Inferior parietal cortex (tissue), 1 donor: ENCODE results near the gene SPIRE2.
"Not testable (repeated sequence)": the region's sequence is repeated elsewhere in the genome, so short reads cannot be mapped to it uniquely, and the experiment has no call there.

Experiments used
- DNase-seq: peaks from one replicate; pipeline ENCODE4 v3.0.0-alpha.2; 2016; ENCODE audit errors: extremely low spot score

SPIRE2 gene, protein sequence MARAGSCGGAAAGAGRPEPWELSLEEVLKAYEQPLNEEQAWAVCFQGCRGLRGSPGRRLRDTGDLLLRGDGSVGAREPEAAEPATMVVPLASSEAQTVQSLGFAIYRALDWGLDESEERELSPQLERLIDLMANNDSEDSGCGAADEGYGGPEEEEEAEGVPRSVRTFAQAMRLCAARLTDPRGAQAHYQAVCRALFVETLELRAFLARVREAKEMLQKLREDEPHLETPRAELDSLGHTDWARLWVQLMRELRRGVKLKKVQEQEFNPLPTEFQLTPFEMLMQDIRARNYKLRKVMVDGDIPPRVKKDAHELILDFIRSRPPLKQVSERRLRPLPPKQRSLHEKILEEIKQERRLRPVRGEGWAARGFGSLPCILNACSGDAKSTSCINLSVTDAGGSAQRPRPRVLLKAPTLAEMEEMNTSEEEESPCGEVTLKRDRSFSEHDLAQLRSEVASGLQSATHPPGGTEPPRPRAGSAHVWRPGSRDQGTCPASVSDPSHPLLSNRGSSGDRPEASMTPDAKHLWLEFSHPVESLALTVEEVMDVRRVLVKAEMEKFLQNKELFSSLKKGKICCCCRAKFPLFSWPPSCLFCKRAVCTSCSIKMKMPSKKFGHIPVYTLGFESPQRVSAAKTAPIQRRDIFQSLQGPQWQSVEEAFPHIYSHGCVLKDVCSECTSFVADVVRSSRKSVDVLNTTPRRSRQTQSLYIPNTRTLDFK

DNA sequence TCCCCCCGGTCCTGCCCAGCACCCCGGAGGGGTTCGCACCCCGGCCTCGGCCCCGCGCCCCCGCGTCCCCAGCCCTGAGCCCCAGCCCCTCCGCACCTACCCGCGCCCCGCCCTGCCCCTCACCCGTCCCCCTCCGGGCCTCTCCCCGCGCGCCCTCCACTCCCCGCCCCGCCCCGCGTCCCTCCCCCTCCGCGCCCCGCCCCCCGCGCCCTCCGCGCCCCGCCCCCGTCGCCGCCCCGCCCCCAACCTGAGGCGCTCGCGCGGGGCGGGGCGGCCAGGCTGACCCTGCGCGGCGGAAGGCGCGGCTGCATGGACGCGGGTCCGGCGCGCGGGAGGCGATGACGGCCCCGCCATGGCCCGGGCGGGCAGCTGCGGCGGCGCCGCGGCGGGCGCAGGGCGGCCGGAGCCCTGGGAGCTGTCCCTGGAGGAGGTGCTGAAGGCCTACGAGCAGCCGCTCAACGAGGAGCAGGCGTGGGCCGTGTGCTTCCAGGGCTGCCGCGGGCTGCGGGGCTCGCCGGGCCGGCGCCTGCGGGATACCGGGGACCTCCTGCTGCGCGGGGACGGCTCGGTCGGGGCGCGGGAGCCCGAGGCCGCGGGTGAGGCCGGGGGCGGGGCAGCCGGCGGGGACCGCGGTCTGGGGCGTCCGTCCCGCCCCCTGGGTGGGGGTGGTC lies at the start of gene SPIRE2:
Gene SPIRE2 (plus strand): TSS at position 277 of the 671 bp plus-strand sequence. CDS start 76 bp downstream, at position 353.
- DNase-seq = peak; percentile 32

DNA sequence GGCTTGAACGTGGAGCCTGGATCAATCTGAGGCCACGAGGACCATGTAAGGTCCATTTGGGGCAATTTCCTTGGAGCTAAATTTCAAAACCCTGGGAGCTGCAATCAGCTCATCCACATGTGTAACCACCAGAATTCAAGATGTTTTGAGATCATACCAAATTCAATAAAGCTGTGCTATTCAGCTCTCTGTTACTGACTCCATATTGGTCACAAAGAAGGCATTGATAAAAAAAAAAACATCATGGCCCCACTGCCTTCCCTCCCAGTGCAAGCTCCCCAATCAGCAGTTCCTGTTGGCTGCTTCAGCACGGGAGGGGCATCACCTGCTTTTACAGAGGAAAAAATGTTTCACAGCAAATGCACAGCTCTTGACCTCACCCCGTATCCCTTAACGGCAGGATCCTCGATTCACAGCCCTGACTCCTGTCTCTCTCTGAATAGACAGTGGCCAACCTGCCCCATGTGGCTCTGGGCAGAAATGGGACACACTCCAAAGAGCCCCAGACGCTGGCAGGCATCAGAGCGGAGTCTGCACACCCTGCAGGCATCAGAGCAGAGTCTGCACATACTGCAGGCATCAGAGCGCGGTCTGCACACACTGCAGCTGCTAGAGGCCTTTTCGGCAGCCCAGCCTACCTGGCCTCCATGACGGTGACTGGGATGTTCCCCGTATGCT lies 48.9 kb upstream of the SPIRE2 start:
- DNase-seq = no peak

DNA sequence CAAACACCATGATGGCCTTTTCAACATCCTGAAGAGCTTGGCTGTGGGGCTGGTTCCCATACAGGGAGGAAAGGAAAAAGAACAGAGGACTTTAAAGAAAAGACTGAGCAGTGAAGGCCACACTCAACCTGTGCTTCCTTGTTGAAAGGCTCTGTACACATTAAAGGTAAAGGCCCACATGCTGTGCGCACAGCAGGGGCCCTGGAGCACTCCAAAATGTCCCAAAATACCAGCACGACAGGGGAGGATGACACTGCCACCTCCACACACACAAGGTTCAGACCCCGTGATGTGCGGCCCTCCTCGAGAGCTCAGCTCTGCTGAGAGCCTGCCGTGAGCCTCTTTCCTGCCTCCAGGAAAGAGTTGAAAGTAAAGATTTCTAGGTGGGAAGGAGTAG lies 48.4 kb upstream of the SPIRE2 start:
- DNase-seq = no peak

DNA sequence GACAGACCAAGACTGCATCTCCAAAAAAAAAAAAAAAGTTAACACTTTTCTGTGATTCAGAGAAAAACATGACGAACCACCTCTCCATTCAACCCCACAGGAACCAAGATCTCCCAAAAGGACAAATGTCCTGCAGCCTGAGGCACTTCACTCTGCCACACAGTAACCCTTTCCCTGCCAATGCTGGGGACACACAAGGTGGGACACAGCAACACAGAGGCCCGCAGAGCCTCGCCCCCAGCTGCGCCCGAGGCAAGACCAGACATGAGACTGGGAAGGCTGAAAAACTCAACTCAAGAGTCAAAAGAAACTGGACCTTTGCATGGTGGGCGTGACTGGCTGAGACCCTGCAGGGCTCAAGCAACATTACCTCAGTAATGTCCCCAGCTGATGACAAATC lies 45.8 kb upstream of the SPIRE2 start:
- DNase-seq = no peak

DNA sequence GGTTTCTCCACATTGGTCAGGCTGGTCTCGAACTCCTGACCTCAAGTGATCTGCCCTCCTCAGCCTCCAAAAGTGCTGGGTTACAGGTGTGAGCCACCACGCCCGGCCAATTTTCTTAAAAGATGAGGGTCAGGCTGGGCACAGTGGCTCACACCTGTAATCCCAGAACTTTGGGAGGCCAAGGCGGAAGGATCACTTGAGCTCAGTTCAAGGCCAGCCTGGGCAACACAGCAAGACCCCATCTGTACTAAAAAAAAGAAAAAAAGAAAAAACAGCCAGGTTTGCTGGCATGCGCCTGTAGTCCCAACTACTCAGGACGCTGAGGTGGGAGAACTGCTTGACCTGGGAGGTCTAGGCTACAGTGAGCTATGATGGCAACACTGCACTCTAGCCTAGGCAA lies 44.3 kb upstream of the SPIRE2 start:
- DNase-seq = not testable (repeated sequence)

DNA sequence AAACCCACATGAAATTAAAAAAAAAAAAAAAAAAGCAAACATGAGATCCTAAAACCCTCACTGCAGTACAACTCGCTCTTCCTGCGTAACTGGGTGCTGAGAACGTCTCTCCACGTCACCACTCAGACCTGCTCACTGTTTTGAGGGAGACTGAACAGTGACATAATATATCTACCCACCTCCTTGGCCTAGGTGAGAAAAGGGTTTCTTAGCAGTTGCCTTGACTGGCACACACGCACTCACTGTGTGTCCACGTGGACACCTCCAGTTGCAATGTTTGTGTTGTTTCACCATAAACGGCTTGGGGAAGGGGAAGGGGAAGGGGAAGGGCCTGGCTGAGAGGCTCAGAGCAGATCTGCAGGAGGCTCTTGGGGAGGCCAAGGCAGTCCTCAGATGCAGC lies 43.9 kb upstream of the SPIRE2 start:
- no peak for DNase-seq

DNA sequence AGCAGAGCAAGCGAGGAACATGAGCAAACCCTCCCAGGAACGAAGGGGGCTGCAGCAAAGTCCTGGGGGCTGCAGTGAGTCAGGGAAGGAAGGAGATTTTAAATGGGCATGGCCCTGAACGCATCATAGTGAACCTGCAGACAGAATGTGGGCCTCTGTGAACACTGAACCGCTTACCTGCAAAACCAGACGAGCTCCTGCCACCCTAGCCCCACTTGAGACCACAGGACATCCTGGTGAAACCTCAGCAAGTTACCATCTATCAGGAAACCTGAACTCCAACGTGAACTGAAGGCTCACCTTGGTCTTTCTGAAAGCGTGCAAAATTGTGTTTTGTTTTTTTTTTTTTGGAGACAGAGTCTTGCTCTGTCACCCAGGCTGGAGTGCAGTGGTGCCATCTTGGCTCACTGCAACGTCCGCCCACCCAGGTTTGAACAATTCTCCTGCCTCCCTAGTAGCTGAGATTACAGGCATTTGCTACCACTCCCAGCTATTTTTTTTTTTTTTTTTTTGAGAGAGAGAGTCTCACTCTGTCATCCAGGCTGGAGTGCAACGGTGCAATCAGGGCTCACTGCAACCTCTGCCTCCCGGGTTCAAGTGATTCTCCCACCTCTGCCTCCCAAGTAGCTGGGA lies 42.6 kb upstream of the SPIRE2 start:
- DNase-seq = no peak

DNA sequence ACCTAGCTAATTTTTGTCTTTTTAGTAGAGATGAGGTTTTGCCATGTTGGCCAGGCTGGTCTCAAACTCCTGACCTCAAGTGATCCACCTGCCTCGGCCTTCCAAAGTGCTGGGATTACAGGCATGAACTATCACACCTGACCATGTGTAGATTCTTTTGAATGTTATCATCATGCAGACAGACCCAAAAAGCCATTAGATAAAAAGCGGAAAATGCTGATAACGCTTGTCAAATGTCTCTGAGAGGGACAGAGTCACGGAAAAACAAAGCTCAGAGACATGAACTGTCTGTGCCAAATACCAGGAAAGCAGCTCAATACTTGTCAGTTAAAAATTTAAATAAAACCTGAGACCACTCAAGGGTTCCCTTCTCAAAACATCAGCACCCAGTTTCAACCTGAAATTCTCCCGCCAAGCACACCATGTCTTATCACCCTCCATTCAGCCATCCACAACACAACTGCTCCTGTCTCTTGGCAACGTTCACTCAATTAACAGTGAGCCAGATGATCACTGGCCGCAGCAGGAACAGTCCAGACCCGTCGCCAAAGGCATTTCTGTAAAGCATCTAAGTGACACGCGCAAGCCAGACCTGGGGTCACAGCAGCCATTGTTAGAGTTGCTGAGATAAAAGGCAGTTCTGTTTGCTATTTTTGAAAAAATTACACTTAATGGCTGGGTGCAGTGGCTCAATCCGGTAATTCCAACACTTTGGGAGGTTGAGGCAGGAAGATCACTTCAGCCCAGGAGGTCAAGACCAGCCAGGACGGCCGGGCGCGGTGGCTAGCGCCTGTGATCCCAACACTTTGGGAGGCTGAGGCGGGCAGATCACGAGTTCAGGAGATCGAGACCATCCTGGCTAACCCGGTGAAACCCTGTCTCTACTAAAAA lies 41.6 kb upstream of the SPIRE2 start:
- DNase-seq = no peak

DNA sequence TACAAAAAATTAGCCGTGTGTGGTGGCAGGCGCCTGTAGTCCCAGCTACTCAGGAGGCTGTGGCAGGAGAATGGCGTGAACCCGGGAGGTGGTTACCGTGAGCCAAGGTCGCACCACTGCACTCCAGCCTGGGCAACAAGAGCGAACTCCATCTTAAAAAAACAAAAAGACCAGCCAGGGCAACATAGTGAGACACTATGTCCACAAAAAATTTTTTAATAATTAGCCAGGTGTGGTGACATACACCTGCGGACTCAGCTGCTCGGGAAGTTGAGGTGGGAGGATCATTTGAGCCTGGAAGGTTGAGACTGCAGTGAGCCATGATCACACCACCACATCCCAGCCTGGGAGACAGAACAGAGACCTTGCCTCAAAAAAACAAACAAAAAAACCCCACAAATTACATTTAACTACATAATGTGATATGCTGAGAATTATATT lies 40.9 kb upstream of the SPIRE2 start:
- DNase-seq = no peak

DNA sequence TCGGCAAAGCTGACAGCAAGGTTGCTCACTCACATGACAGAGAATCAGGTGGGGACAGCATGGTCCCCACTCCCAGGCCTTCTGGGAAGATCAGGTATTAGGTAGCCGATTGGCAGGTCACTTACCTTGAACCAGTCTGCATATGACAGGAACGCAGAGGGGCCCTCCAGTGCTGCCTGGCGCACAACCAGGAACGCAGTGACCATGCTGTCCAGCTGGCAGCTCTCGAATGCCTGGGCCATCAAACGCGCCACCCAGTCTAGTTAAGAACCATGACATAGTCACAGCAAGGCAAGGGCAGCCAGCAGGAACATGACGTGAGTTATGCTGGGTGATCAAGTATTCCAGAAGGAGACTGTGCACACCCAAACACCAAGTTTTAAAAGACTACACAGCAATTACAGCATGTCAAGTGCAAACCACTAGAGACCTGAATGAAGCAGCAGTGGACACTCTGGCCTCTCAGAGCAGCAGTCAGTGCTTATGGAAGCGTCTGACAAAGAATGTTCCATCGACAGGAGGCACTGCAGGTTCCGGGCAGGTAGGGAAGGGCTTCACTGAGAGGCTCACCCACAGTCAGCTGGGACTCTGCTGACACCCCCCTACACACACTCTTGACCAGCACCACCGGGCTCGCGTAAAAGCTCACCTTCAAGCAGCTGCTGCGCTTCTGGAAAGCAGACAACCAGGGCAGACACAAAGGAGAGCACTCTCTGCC lies 36.8 kb upstream of the SPIRE2 start:
- DNase-seq = no peak

DNA sequence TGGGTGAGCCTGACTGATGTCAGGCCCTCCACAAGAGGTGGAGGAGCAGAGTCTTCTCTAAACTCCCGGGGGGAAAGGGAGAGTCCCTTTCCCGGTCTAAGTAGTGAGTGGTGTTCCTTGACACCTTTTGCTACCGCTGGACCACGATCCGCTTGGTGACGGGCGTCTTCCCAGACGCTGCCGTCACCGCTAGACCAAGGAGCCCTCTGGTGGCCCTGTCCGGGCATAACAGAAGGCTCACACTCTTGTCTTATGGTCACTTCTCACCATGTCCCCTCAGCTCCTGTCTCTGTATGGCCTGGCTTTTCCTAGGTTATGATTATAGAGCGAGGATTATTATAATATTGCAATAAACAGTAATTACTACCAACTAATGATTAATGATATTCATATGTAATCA lies 35.2 kb upstream of the SPIRE2 start:
- DNase-seq = peak; percentile 53

DNA sequence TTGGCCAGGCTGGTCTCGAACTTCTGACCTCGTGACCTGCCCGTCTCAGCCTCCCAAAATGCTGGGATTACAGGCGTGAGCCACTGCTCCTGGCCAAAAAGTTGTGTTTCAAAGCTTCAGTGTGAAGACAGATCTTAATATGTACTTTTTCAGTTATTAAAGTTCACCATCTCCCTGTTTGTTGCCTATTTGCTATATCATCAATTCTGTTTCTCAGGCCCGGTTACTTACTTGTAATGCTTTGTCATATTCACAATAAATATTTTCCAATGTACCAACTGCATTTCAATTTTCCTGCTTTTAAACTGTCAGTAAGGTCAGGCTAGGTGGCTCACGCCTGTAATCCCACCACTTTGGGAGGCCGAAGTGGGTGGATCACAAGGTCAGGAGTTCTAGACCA lies 34.3 kb upstream of the SPIRE2 start:
- DNase-seq = no peak

DNA sequence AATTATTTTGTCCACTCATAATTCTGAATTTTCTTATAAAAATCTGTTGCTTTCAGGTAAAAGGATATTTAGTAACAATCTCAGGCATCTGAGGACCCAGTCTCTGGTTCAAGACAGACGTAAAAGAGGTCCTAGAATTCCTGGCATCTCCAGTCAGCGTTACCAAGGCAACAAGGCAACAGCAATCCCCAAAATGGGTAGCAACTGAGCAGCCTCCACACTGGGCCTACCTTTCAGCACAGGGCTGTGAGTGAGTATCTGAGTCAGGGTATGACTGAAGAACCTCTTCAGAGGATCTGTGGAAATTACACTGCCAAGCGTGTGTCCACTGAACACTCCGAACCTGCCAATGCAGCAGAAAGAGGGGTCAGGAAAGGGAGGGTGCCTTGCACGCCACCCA lies 32.6 kb upstream of the SPIRE2 start:
- DNase-seq = no peak

DNA sequence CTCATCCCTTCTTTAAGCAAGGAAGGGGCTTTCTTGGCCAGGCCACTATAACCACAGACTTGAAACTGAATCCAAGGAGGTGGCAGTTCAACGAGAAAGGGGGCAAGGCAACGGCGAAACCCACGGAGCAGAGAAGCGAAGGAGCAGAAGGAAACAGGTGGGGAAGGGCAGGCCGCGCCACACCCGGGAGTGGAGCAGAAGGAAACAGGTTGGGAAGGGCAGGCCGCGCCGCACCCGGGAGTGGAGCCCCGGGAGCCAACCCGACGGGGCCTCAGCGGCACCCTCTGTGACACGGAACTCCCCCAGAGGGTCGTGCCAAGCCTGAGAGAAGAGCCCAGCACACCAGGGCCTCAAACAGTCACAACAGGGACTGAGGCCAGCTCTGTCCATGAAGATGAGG lies 32.2 kb upstream of the SPIRE2 start:
- DNase-seq = no peak

DNA sequence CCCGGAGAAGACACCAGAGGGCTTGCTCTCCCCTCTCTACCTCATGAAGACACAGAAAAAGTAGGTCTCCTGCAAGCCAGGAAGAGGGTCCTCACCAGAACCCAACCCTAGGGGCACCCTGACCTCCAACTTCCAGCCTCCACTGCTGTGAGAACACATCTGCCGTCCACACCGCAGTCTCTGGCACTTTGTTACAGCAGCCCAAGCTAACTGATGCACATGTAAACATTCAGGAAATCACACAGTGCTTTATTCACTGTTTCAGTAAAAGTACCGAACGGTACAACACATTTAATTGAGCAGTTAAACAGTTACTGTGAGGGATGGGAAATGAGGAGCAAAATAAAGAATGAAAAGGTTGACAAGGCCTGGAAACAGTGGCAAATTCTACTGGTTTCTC lies 30.1 kb upstream of the SPIRE2 start:
- no peak for DNase-seq

DNA sequence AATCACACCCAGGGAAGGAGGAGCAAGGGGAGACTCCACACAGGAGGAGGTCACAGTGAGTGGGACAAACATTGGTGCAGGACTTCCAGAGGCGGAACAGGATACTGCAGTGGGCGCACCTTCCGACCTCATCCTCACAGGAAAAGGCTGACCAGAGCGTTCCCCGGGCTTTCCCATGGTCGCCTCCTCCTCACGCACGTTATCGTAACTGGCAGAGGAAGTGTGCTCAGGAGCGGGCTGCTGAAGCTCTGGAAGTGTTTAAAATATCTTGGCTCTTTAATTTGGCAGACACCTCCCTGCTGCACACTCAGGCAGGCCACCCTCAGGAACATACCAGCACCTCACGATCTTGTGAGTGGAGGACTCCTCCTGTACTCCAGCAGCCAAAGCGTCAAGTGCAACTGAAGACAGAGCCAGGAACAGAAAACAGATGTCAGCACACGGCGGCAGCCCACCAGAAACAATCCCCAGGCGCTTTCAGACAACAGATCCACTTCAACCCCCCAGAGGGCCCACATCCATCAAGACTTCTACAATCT lies 29.4 kb upstream of the SPIRE2 start:
- no peak for DNase-seq

DNA sequence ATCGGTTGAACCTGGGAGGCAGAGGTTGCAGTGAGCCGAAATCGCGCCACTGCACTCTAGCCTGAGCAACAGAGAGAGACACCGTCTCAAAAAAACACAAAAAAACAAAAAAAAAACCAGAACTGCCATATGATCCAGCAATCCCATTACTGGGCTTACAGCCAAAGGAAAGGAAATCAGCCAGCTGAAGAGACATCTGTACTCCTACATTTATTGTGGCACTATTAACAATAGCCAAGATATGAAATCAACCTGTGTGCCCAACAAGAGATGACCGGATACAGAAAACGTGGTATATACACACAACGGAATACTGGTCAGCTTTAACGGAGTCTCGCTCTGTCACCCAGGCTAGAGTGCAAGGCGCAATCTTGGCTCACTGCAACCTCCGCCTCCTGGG lies 26.5 kb upstream of the SPIRE2 start:
- DNase-seq = no peak

DNA sequence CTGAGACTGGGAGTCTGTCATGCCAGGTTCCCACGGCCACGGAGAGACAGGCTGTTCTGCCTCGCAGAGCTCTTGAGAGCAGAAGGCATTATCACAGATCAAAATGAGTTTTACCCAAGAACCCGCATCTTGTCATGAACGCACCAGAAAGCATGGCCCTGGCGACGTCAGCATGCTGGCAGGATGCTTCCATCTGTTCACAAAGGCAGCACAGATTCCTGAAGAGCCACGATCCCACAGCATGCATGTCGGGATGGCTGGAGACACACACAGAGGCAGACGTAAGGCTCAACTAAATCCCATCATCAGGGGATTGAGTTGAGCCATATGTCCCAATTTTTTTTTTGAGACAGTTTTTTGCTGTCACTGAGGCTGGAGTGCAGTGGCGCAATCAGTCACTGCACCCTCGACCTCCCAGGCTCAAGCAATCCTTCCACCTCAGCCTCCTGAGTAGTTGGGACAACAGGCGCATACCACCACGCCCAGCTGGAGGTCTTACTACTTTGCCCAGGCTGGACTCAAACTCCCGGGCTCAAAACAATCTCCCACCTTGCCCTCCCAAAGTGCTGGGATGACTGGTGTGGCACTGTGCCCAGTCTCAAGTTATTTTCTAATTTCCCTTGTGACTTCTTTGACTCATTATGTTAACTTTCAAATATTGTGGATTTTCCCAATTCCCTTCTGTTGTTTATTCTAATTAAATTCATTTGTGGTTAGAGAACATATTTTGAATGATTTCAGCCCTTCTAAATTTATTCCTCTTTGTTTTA lies 23.0 kb upstream of the SPIRE2 start:
- DNase-seq = no peak
